ENCODE data around the gene MRPS18C.
"Not testable (repeated sequence)": the region's sequence is repeated elsewhere in the genome, so short reads cannot be mapped to it uniquely, and the experiment has no call there.

The MRPS18C gene

DNA sequence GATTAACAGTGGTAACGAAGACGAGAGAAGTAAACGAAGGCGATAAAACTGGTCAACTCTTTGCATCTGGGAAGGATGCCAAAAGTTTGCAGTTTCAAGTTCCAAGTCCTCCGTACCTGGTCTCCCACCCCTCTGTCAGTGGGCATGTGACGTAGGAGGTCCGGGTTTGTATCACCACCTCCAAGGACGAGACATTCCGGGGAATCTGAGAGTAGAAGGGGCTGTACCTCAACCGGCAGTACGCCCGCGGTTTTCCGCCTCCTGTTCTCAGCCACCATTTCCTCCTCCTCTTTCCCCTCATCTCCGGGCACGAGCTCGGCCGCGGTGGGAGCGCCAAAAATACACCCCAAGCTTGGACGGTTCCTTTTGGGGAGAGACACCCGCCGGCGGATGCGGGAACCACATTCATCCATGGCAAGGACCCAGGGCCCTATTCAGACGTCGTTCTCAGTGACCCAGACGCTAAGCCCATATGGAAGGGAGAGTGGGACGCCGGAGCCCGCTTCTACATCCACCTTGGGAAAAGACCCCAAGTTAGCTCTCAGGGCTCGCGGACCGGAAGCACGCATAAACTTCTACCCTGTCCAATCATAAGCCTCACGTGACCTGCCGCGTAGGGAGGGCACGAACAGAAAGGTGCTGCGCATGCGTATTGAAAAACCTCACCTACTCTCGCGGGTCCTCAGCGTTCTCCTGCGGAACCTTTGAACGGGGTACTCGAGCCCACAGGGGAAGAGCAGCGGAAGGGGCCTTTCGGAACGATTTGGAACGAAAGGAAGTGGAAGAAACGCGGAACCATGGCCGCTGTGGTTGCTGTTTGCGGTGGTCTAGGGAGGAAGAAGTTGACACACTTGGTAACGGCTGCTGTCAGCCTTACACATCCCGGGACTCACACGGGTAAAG lies at the start of gene MRPS18C, which contains the start of gene HELQ:
Gene MRPS18C, plus strand, starts transcription at position 778 of the 903 bp plus-strand sequence. Its CDS starts 20 bp downstream, at position 798.
Gene HELQ, minus strand, starts transcription at position 543 of the 903 bp plus-strand sequence. Its CDS starts 130 bp downstream, at position 413.
- peak; percentile 99 for DNase-seq

DNA sequence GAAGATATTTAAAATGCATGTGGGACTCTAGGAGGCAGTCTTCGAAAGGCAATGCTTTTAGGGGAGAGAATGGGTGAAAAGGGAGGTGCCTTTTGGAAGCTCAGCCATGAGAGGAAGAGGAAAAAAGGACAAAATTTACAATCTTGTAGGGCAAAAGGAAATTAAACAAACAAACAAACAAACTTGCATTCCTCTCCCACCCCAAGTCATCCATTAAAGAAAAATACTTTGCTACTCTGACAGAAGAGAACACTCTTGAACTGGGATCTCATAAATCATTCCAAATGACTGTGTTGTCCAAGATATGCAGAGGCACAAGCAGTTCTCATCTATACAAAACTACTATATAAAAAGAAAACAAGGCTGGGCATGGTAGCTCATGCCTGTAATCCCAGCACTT lies 47.0 kb upstream of the MRPS18C start:
- no peak for DNase-seq

DNA sequence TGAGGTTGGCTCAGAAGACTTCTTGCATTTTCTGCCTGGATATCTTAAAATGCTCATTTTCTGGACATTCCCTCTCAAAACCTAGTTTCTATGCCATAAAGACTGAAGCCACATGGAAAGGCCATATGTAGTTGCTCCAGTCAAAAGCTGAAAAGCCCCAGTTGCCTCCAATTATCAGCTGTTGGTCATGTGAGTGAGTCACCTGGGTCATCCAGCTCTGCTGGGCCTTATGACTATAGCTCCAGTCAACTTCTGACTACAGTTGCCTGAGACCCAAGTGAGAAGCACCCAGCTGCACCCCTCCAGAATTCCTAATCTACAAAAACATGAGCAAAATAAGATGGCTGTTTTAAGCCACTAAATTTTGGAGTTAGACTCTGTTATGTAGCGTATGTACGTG lies 42.2 kb upstream of the MRPS18C start:
- DNase-seq, result no peak

DNA sequence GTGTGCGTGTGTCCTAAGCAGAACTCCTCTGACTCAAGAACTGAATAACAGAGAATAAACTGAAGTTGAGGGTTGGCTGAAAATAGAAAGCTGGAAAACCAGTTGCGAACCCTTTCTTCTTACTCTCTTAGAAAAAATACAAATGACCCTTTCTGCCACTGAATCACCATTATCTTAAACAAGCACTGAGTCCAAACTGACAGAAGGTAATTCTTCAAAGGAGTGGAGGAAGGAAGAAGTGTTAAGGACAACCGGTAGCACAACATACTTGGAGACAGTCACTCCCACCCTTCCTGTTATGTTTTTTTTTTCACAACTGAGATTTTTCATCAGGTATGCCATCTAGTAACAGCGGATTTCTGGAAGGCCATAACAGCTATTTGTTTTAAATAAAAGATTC lies 38.3 kb upstream of the MRPS18C start:
- no peak for DNase-seq

DNA sequence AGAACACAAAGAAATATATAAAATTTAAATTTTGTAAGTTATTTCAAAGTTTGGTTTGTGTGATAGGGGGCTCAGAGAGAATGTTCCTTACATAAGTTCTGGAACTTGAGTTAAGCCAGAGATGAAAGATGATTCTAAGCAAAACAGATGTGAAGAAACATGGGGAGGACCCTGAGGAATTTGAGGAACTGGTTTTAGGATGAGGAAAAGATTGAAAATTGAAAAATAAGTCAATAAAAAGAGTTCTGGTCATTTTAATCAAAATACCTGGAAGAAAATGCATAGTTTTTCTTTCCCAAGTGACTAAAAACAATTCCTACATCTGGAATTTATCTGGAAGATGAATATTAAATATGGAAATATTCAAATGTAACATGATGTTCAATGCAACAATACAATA lies 37.6 kb upstream of the MRPS18C start:
- DNase-seq, result no peak

DNA sequence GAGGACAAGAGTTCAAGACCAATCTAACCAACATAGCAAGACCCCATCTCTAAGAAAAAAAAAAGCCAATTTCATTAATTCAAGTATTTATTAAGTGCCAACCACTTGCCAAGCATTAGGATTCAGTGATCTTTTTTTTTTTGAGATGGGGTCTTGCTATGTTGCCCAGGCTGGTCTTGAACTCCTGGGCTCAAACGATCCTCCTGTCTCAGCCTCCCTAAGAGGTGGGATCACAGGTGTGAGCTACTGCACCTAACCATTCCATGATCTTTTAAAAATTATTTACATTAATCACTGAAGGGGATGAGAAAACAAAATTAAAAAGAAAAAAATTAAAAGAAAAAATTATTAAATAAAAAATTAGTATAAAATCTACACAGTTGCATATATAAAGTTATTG lies 24.7 kb upstream of the MRPS18C start:
- no peak for DNase-seq

DNA sequence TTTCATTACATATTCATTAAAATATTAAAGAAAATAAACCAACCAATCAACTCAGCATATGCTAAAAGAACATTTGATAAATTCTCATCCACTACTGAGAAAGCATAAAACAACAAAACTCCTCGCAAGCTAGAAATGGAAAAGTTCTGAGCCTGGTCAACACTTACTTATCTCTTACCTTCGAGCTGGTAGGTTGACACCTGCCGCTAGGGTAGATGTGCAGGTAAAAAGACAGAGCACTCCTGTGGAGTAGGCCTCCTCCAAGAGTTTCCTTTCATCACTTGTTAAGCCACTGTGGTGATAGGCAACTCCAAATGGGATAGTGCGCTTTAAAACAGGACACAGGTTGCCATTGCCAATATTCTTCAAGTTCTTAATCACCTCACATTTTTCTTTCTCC lies 19.2 kb upstream of the MRPS18C start:
- DNase-seq, result no peak

DNA sequence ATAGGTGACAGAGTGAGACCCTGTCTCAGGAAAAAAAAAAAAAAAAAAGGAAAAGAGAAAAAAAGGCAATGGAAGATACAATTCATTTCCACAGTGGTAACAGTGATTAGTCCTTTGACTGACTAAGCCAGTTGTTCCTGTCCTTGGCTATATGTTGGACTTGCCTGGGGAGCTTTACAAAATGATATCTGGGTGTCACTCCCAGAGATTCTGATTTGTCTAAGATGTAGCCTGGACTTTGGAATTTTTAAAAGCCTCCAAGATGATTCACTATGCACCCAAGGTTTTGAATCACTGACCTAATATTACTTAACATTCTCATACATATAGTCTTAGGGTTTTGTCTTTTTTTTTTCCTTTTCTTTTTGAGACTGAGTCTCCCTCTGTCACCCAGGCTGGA lies 17.1 kb upstream of the MRPS18C start:
- no peak for DNase-seq

DNA sequence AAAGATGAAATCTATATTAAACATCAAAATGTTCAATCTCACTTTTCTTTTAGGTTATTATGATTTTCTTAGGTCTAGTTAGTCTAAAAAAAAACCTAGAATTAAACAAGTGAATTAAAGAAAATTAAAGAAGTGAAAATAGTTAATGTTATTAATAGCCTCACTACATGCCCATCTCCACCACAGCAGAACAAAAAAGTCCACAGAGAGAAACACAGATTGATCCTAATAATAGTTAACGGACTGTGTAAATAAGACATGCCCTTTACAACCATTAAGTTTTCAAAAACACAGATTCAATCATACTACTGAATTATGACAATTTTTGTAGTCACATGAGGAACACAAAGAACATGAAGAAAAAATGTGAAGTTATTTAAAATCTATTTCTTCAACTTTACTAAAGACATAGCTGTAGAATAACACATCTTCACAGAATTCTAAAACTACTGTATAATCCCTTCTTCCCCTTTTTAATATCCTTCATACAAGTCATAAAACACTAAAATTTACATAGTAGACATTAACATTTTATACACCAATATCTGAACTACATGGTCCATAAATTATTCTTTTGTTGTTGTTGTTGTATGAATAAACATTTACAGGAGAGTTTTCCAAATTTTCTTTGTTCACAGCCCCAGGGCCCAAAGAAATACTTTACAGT lies 15.6 kb upstream of the MRPS18C start:
- no peak for DNase-seq

DNA sequence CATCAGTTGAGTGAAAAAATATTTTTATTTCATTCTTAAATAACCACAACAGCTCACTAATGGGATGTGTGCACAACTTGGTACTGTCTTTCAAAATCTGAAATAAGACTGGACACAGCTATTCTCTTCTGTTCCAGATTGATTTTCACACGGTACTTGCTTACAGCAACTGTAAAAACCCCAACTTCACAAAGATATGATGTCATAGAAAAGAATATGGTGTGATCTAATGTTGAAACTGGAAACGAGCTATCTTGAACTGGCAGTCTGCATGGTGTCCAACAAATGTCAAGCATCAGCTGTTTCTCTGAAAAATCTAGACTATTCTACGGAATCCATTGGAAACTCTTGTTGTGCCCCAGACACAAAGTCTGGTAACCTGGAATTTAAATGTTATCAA lies 15.0 kb upstream of the MRPS18C start:
- DNase-seq, result no peak

DNA sequence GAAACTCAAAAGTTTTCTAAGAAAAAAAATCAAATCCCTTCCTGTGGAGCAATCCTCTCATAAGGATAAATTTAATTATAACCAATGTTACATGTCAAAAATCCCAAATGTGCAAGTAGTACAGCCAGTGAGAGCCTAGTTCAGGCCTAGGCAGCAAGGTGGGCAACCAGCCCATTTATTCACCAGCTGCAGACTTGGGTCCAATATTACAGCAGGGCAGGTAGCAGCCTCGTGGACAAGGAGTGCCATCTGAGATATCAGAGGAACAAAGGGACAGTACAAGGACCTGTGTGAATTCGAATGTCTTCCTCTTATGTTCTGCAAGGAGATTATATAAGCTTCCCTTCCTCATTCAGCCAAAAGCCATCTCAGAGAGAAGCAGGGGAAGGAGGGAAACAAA lies 6.8 kb upstream of the MRPS18C start:
- no peak for DNase-seq

DNA sequence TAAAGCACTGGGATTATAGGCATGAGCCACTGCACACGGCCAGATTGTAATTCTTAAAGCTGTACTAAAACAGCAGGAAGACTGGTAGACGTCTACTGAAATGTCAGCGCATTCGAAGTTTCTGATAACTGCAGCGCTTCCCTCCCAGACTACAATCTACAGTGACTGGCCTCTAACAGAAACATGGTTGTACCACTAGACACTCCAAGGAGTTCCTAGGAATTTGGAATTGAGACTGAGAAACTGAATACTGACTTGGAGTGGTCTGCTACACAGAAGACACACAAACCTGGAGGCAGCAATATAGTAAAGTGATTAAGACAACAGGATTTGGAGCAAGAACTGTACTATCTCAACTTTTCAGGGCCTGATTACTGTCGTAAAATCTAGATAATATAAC lies 1.2 kb upstream of the MRPS18C start:
- DNase-seq, result no peak

DNA sequence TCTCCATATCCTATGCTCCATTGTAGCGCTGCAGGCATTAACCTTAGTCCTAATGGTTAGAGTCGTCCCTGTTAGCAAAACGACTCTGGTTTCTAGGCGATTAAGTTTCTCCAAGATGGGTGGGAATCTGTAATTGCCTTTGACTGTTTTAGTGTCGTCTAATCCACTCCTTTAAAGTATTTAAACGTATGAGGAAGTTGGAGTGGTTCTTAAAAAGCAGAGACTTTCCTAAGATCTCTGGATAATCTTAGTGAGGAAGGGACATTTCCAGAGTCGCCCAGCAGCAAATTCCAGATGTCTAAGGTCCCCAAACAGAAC lies 285 bp downstream of the MRPS18C start:
- no peak for DNase-seq

DNA sequence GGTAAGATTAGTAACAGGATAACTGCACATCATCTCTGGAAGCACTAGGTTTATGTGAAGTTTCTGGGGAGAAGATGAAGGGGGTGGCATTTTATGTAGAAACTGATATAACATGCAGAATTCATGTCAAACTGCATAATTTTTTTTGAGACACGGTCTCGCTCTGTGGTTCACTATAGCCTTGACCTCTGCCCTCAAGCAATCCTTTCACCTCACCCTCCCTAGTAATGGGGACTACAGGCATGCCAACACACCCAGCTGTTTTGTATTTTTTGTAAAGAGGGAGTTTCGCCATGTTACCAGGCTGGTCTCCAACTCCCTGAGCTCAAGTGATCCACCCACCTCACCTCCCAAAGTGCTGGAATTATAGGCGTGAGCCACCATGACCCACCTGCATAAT lies 17.6 kb downstream of the MRPS18C start:
- no peak for DNase-seq

DNA sequence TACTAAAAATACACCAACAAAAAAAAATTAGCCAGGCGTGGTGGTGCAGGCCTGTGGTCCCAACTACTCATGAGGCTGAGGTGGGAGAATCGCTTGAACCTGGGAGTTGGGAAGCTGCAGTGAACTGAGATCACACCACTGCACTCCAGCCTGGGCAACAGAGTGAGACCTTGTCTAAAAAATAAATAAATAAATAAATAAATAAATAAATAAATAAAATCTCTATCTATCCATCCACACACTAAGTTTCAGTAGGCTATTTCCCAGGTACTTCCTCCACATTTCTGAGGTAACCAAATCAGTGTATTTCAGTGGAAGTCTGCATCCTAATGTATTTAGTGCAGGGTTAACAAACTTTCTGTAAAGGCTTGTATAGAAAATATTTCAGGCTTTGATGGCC lies 18.1 kb downstream of the MRPS18C start:
- no peak for DNase-seq

DNA sequence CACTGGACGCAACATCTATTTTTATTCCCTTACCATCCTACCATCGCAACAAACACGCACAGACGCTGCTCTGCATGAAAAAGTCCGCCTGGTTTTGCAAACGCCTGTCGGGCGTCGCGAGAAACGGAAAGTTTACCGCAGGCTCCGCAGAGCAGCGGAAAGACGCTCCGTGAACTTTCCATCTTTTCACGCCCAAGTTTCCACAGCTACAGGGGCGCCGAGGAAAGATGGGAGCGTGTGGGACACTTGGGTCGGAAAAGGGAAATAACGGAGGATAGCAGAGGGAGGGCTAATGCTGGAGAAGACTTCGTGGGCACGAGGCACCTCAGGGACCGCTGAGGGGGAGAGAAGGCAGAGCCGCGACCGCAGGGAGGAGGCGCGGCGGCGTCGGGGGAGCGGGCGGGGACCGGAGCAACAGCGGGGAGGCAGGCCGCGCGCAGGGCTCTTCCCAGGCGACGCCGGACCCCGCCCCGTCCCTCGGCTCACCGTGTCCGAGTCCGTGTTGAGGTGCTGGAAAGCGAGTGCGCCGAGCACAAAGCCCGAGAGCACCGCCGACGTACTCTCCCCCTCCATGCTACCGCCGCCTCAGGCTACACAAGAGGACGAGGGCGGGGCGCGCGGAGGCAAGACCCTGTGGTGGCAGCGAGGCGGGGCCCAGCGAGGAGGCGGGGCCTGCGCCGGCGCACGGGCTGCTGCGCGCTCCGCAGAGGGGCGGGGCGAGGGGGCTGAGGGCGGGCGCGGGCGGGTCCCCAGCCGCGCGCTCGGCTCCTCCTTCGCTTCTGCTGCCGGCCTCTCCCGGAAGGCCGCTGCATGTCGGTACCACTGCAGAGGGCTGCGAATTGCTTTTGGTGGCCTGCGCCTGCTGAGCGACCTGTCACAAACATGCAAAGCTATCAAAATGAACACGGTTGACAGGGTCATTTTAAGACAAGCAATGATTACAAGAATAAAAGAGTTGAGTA lies 28.9 kb downstream of the MRPS18C start, which contains the start of gene ABRAXAS1:
Gene ABRAXAS1, minus strand, starts transcription at position 601 of the 962 bp plus-strand sequence. Its CDS starts 28 bp downstream, at position 573.
- peak; percentile 89 for DNase-seq

DNA sequence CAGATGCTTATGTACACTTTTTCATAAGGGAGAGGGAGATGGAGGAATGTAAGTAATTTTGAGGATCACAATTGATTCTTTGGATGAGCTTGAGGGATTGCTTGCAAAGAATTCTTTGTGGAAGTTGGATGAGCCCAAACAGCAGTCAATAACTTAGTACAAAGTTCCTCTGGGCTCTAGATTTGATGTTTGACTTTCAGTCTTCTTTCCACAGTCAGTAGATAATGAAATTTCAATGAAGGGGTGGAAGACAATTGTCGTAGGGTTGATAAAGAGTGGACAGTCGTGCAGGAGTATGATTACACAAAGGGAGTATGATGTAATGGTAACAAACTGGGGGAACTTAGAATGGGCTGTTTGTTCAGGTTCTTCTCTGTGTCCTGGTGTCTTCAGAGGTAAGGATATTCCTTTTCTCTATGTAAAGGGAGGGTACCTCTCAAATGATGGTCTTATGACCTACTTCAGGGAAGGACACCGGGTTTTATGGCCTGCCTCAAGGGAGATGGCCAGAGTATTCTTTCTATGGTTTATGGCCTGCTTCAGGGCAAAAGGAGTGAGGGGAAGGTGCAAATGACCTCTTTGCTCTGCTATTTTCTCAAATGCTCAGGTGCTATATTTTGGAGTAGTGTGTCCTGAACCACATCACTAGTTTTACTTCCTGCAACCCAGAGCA lies 30.7 kb downstream of the MRPS18C start:
- no peak for DNase-seq

DNA sequence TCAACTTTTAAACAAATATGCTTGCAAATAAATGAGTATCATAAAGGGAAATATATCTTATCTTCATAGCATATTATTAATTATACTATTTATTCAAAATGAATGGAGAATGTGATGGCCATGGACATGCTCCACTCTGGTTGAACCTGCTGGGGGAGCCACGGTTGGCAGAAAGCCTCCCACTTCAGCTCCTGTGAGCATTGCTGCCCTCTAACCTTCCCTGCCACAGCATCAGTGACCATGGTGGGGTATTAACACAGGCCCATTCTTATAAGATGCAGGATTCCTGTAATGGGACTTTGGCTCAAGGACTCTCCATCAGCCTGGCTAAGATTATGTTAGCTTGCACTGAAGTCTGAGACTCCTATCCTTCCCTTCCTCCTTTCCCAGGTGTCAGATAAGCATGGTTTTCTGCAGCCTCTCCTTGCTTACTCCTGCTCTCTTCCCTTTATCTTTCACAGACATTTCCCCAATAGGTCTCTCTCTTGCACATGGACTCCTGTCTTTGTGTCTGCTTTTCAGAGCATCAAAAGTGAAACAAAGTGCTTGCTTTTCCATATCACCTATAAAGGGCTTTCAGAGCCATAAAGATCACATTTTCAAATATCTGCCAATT lies 34.0 kb downstream of the MRPS18C start:
- DNase-seq, result no peak

DNA sequence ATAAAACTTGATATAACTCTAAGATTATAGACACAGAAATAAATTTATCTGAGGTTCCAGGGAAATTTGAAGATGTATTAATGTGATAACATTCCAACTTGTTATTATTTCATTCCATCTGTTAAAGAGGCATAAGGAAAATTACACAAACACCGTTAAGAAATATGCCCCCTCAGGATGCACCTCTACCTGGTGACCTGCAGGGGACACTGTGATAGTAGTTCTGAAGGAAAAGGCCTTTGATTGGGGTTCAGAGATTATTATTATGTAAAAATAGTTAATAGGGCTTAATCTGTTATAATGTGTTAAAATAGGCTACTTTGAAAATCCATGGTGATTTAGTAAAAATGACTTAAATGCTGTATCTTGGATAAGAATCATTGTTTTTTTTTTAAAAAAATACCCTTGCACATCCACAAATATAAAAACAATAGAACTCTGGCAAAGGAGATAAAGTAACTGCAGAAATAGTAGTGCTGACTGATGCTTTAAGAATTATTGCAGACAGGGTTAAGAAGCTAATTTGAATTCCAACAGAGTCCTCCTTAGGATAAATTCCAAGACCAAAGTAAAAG lies 35.1 kb downstream of the MRPS18C start:
- peak; percentile 28 for DNase-seq

DNA sequence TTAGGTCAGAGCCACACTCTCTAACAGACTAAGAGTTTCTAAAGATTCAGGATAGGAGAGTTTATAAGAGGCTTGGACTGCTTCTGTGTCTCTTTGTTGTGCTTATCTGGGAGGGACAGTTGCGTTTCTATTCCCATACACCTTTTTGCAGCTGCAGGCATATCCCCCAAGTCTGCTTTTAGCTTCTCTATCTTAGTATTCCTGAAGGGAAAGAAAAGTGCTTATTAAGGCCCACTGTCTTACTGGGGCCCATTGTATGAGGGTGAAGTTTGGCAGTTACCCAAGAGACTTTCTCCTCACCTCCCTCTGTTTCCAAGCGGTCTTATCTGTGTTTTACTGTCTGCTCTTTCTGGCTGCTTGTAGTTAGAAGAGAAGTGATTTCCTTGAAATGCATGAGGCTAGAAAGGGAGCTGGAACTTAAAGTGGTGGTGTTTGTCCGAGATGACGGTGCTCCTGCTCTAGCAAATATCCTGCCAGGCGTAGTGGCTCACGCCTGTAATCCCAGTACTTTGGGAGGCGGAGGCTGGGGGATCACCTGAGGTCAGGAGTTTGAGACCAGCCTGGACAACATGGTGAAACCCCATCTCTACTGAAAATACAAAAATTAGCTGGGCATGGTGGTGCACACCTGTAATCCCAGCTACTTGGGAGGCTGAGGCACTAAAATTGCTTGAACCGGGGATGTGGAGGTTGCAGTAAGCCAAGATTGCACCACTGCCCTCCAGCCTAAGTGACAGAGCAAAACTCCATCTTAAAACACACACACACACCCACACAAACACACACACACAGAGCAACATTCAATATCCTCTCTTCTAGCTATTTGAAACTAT lies 40.4 kb downstream of the MRPS18C start:
- not testable (repeated sequence) for DNase-seq

DNA sequence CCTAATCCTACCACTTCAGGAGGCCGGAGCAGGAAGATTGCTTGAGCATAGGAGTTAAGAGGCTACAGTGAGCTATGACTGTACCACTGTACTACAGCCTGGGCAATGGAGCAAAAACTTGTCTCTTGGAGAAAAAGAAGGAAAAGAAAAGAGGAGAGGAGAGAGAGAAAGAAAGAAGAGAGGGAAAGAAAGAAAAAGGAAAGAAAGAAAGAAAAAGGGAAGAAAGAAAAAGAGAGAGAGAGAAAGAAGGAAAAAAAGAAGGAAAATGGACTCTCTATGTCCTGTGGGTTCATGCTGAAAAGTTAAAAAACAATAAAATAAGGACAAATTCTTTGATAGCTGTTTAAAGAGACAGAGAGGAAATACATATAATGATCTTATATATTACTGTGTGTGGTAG lies 42.3 kb downstream of the MRPS18C start:
- no peak for DNase-seq

Data from NCI-H510A treated with DMSO at 0.1 percent for 48 hours (cell line).